C4-2B (cell line): ENCODE data around the gene CDO1.

Experiments
- H3K27ac ChIP-seq: fragments of 450-650 bp; 2 replicates; pipeline ENCODE4 v1.5.1; 2017
- CTCF ChIP-seq: fragments of 450-650 bp; conservative IDR thresholded peaks from 2 replicates; pipeline ENCODE4 v1.5.1; 2017; ENCODE audit warnings: mild to moderate bottlenecking
- ZFX ChIP-seq: fragments of 450-650 bp; IDR thresholded peaks from 2 replicates; pipeline ENCODE4 v1.6.1; 2017

The CDO1 gene

GRCh38 chr5:115766608-115767007 lies 49.9 kb downstream of the CDO1 start:
- TF ChIP-seq ZFX (no peak), CTCF (no peak)

GRCh38 chr5:115758356-115758755 lies 58.1 kb downstream of the CDO1 start:
- no peak overlapping the region for H3K27ac ChIP-seq
- TF ChIP-seq CTCF (no peak), ZFX (no peak)

More at GRCh38 chr5:115766608-115767007, 49.9 kb downstream of the CDO1 start:
- H3K27ac ChIP-seq, result no peak overlapping the region

- no peak for TF ChIP-seq CTCF
- TF ChIP-seq ZFX, result no peak
- no peak overlapping the region for H3K27ac ChIP-seq
These were observed 60.8 kb downstream of the CDO1 start for GRCh38 chr5:115755675-115756074.
